ENCODE measurements around the gene MEI1. TPM values are rescaled to one million over a fixed set of nuclear protein-coding genes. Genes with fewer than 3 reads are reported as not detected.

Gene MEI1
- total RNA-seq, 1 donor from 2014 or later: 0.16 TPM

DNA sequence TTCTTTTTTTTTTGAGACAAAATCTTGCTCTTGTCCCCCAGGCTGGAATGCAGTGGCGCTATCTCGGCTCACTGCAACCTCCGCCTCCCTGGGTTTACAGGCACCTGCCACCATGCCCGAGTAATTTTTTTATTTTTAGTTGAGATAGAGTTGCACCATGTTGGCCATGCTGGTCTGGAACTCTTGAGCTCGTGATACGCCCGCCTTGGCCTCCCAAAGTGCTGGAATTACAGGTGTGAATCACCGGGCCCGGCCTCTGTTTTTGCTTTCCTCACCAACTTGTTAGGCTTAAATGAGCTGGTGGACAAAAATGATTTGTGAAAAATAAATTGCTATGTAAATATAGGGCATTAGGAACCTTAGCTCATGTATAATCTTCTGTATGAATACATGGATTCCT lies 3.5 kb downstream of the MEI1 start:
- H3K27ac Mint-ChIP-seq (ENCODE audit: unreplicated experiment): no peak overlapping the region
- no peaks in the 10 kb centered on the region for H3K36me3 Mint-ChIP-seq (ENCODE audit: low read depth)
- TF ChIP-seq, protein P1, sequence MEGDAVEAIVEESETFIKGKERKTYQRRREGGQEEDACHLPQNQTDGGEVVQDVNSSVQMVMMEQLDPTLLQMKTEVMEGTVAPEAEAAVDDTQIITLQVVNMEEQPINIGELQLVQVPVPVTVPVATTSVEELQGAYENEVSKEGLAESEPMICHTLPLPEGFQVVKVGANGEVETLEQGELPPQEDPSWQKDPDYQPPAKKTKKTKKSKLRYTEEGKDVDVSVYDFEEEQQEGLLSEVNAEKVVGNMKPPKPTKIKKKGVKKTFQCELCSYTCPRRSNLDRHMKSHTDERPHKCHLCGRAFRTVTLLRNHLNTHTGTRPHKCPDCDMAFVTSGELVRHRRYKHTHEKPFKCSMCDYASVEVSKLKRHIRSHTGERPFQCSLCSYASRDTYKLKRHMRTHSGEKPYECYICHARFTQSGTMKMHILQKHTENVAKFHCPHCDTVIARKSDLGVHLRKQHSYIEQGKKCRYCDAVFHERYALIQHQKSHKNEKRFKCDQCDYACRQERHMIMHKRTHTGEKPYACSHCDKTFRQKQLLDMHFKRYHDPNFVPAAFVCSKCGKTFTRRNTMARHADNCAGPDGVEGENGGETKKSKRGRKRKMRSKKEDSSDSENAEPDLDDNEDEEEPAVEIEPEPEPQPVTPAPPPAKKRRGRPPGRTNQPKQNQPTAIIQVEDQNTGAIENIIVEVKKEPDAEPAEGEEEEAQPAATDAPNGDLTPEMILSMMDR (conservative IDR thresholded peaks at IDR 0.05): no peak
- no peaks in the 10 kb centered on the region for H3K27me3 Mint-ChIP-seq (ENCODE audit: low read depth)
- no peak overlapping the region for H3K4me3 Mint-ChIP-seq
- H3K9me3 Mint-ChIP-seq: no peaks in the 10 kb centered on the region
- H3K4me1 Mint-ChIP-seq: no peaks in the 10 kb centered on the region
- DNase-seq (ENCODE audit: low read depth, low spot score): no peak

GRCh38 chr22:41709341-41709740 lies 10.0 kb downstream of the MEI1 start:
- H3K27me3 Mint-ChIP-seq (ENCODE audit: low read depth): peaks cover 3% of the 10 kb centered on the region
- H3K27ac Mint-ChIP-seq (ENCODE audit: unreplicated experiment): no peak overlapping the region
- H3K4me1 Mint-ChIP-seq: peaks cover 7% of the 10 kb centered on the region
- H3K36me3 Mint-ChIP-seq (ENCODE audit: low read depth): no peaks in the 10 kb centered on the region
- DNase-seq (ENCODE audit: low read depth, low spot score): no peak
- no peaks in the 10 kb centered on the region for H3K9me3 Mint-ChIP-seq
- no peak overlapping the region for H3K4me3 Mint-ChIP-seq
- TF ChIP-seq, protein P1 (conservative IDR thresholded peaks at IDR 0.05): no peak

DNA sequence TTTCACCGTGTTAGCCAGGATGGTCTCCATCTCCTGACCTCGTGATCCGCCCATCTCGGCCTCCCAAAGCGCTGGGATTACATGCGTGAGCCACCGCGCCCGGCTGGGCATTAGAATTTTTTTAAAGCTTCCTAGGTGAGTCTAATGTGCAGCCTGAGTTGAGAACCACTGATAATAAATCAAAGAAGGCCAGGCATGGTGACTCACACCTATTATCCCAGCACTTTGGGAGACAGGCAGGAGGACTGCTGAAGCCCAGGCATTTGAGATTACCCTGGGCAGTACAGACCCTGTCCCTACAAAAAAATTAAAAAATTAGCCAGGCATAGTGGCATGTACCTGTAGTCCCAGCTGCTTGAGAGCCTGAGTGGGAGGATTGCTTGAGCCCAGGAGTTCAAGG lies 13.7 kb downstream of the MEI1 start:
- H3K4me3 Mint-ChIP-seq: no peak overlapping the region
- DNase-seq (ENCODE audit: low read depth, low spot score): no peak
- H3K27ac Mint-ChIP-seq (ENCODE audit: unreplicated experiment): no peak overlapping the region
- no peaks in the 10 kb centered on the region for H3K36me3 Mint-ChIP-seq (ENCODE audit: low read depth)
- H3K27me3 Mint-ChIP-seq (ENCODE audit: low read depth): peaks cover 3% of the 10 kb centered on the region
- TF ChIP-seq, protein P1 (conservative IDR thresholded peaks at IDR 0.05): no peak
- H3K4me1 Mint-ChIP-seq: peaks cover 7% of the 10 kb centered on the region
- no peaks in the 10 kb centered on the region for H3K9me3 Mint-ChIP-seq

DNA sequence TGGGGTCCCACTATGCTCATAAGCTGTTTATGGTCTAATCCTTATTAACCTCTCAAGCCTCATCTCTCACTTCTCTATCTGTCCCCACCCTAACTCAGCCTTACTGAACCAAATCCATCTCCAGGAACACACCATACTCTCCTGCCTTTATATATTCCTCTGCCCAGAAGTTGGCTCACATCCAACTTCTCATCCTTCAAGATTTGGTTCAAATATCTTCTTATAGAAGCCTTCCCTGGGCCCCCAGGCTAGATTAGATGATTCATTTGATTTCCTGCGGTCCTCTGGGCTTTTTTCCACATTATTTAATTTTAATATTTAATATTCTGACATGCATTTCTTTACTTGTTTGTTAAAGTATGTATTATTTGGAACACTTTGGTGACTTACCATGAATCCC lies 23.2 kb downstream of the MEI1 start:
- TF ChIP-seq, protein P1 (conservative IDR thresholded peaks at IDR 0.05): no peak
- Mint-ChIP-seq H3K4me1 (no peaks in the 10 kb centered on the region), H3K9me3 (no peaks in the 10 kb centered on the region), H3K36me3 (ENCODE audit: low read depth) (no peaks in the 10 kb centered on the region), H3K4me3 (no peak overlapping the region), H3K27ac (ENCODE audit: unreplicated experiment) (no peak overlapping the region), H3K27me3 (ENCODE audit: low read depth) (no peaks in the 10 kb centered on the region)
- no peak for DNase-seq (ENCODE audit: low read depth, low spot score)

GRCh38 chr22:41725510-41726110 lies 26.3 kb downstream of the MEI1 start:
- no peaks in the 10 kb centered on the region for H3K27me3 Mint-ChIP-seq (ENCODE audit: low read depth)
- H3K4me1 Mint-ChIP-seq: no peaks in the 10 kb centered on the region
- no peak for DNase-seq (ENCODE audit: low read depth, low spot score)
- no peak overlapping the region for H3K4me3 Mint-ChIP-seq
- H3K9me3 Mint-ChIP-seq: no peaks in the 10 kb centered on the region
- TF ChIP-seq, protein P1 (conservative IDR thresholded peaks at IDR 0.05): no peak
- H3K36me3 Mint-ChIP-seq (ENCODE audit: low read depth): no peaks in the 10 kb centered on the region
- H3K27ac Mint-ChIP-seq (ENCODE audit: unreplicated experiment): no peak overlapping the region
